Measurements from ENCODE around the gene LARP1. TPM values are rescaled to one million over a fixed set of nuclear protein-coding genes. Genes with fewer than 3 reads are reported as not detected.
A peak's percentile ranks its signal among the peaks of the same experiment; 100 is the strongest.

LARP1 gene
- total RNA-seq, 1 donor = 94.0 TPM

GRCh38 chr5:154786414-154786813 lies 31.2 kb downstream of the LARP1 start:
- DNase-seq (ENCODE audit: low read depth in 2 of 3, low spot score in 2 of 3) = no peak

- DNase-seq (ENCODE audit: low read depth in 2 of 3, low spot score in 2 of 3) = no peak
These were observed 33.0 kb downstream of the LARP1 start for GRCh38 chr5:154788212-154788611.

- no peak for DNase-seq (ENCODE audit: low read depth in 2 of 3, low spot score in 2 of 3)
These were observed 36.4 kb downstream of the LARP1 start for GRCh38 chr5:154791535-154791934.

GRCh38 chr5:154793599-154794524 lies 38.7 kb downstream of the LARP1 start:
- no peak for DNase-seq (ENCODE audit: low read depth in 2 of 3, low spot score in 2 of 3)

GRCh38 chr5:154794525-154795234 lies 39.5 kb downstream of the LARP1 start:
- DNase-seq (ENCODE audit: low read depth in 2 of 3, low spot score in 2 of 3) = no peak

DNA sequence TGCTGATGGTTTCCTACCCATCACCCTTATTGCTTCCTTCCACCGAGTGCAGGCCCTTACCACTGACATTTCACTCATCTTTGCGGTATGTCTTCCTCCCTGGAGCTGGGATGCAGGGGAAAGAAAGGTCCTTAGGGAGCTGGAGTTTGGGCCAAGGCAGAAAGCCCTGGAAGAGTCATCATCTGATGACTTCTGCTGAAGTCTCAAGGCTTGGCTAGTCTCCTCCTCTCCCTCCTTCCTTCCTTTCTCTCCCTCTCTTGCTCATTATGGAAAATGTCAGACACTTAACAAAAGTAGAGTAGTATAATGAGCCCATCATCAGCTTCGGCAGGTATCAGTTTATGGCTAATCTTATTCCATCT lies 40.0 kb downstream of the LARP1 start:
- no peak for DNase-seq (ENCODE audit: low read depth in 2 of 3, low spot score in 2 of 3)

DNA sequence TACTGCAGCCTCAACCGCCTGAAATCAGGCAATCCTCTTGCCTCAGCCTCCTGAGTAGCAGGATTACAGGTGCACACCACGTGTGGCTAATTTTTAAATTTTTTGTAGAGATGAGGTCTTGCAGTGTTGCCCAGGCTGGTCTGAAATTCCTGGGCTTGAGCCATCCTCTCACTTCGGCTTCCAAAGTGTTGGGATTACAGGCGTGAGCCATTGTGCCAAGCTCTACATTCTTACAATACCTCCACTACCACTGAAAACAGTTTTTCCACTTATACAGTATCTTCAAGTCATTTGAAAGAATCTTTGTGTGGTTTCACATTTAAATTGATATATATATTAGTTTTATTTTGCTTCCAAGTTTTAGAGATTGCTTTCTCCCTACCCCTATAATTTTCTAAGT lies 42.6 kb downstream of the LARP1 start:
- DNase-seq (ENCODE audit: low read depth in 2 of 3, low spot score in 2 of 3) = no peak

DNA sequence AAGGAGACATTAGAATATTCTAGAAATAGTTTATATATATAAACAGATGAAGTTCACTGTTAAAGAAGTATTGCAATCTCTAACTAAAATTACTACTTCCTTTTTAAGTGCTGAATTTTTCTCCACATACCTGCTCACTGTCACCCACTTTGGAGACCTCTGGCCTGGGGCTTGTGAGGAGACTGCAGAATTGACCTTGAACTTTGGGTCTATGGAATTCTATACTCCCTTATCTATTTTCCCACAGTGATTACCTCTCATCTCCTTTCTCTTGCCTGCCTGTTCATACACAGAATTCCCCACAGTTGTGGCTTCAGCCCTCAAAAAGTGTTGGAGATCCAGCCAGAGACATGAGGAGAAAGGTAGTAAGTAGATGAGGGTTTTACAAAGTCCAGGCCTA lies 45.4 kb downstream of the LARP1 start:
- no peak for DNase-seq (ENCODE audit: low read depth in 2 of 3, low spot score in 2 of 3)

GRCh38 chr5:154801083-154801482 lies 45.9 kb downstream of the LARP1 start:
- DNase-seq (ENCODE audit: low read depth in 2 of 3, low spot score in 2 of 3) = no peak

DNA sequence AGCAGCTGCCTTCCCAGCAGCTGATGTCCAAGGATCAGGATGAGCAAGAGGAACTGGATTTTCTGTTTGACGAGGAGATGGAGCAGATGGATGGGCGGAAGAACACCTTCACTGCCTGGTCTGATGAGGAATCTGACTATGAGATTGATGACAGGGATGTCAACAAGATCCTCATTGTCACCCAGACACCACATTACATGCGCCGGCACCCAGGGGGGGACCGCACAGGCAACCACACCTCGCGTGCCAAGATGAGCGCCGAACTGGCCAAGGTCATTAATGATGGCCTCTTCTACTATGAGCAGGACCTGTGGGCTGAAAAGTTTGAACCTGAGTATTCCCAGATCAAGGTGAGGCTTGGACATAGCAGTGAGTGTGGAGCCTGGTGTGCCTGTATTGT lies 46.9 kb downstream of the LARP1 start:
- no peak for DNase-seq (ENCODE audit: low read depth in 2 of 3, low spot score in 2 of 3)

DNA sequence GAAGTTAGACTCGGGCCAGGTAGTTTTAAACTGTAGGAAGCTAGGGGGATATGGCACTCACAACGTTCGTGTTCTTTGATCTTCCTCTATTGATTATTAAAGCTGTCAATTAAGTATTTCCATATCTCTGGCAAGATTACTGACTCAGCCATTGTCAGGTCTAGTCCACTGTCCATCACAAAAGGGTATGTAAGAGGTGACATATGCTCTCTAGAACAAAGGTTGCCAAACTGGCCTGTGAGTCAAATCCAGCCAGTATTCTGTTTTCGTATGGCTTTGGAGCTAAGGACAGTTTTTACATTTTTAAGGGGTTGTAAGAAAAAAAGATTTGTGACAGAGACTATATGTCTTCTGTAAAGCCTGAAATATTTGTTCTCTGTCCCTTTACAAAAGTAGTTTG lies 51.0 kb downstream of the LARP1 start:
- no peak for DNase-seq (ENCODE audit: low read depth in 2 of 3, low spot score in 2 of 3)

DNA sequence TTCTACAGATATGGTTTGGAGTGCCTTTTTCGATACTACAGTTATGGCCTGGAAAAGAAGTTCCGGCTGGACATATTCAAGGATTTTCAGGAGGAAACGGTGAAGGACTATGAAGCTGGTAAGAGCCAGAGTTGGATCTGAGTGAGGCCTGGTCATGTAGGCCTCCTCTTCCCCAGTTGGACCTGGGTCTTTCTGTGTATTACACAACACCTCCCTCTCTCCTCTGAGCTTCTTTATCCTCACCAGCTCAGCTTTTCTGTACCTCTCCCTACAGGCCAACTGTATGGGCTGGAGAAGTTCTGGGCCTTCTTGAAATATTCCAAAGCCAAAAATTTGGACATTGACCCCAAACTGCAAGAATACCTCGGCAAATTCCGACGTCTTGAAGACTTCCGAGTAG lies 56.1 kb downstream of the LARP1 start:
- DNase-seq (ENCODE audit: low read depth in 2 of 3, low spot score in 2 of 3) = no peak

GRCh38 chr5:154811653-154812465 lies 56.7 kb downstream of the LARP1 start:
- DNase-seq (ENCODE audit: low read depth in 2 of 3, low spot score in 2 of 3) = peak; percentile 37 to 83 (median 64)

DNA sequence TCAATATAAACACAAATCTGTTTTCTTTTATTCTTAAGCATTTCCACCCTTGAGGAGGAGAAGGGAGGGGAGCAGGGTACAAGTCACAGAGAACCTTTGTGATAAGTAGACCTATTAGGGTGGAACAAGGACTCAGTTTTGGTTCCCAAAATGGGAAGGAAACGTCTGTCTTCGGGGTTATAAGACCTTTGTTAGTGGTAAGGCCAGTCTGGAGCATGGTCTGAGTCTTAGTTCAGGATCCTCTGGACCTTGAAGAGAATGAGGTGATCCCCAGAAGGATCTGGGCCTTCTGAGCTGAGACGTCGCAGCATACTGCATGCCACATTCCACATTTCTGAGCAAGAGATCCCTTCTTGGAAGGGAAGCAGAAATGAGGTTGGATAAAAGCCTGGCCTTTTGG lies 58.0 kb downstream of the LARP1 start:
- DNase-seq (ENCODE audit: low read depth in 2 of 3, low spot score in 2 of 3) = no peak

GRCh38 chr5:154813736-154814135 lies 58.6 kb downstream of the LARP1 start:
- DNase-seq (ENCODE audit: low read depth in 2 of 3, low spot score in 2 of 3) = peak in 2 of 3 donors; percentile 44 to 66

DNA sequence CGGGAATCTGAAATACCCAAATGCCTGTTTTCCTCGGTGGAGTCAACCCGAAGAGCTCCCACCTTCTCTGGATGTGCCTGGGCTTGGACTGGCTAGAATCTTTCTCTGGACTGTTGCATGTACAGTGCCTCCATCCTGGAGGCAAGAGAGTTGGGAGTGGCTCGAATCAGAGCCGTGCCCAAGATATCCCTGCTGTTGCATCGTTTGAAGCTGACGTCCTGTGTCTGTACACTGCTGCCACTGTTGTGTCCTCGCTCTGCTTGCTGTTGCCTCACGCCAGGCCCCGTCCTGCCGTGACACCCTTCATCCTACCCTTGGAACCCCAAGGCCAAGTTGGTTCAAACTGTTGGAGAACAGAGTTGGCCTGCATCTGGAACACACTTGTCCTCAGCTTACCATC lies 59.8 kb downstream of the LARP1 start:
- no peak for DNase-seq (ENCODE audit: low read depth in 2 of 3, low spot score in 2 of 3)

GRCh38 chr5:154815684-154816247 lies 60.6 kb downstream of the LARP1 start:
- no peak for DNase-seq (ENCODE audit: low read depth in 2 of 3, low spot score in 2 of 3)

DNA sequence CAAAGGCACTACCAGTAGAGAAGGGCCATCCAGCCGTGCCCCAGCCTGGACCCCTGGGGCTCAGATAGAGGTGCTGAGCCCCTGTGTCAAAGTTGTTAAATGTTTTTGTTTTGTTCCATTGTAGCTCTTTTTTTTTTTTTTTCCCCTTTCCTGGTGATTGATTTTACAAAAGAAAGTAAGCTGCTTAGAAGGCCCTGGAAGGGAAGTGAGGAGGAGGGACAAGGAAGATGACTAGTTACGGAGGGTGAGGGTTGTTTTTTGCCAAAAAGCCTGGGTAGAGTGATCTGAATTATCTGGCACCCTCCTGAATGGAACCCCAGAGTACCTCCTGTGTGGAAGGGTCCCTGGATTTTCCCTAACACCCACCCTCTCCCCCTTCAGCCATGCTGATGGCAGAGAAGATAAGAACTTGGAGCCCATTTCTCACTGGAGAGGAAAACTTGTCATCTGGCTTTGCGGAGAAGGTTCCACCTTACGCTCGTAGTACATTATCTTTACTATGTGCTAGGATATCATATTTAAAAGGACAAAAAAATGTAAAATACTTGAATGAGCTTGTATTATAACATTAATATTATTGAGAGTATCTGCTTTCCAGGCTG lies 61.8 kb downstream of the LARP1 start:
- DNase-seq (ENCODE audit: low read depth in 2 of 3, low spot score in 2 of 3) = no peak

DNA sequence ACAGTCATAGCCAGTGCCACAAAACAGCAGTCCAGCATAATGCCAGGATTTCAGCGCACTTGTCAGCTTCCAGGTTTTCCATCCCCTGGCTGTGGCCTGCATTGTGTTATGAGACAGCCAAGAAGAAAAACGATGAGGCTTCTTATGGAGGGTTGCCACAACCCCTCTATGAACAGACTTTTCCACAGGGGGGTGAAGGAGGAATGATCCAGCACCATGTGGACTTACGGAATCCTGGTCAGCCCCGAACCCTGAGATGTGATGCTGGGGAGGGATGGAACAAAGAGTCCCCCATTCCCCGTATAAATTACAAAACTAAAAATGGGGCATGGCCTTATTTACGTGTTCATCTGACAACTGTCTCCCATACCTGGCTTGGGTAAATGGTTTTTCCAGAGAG lies 62.6 kb downstream of the LARP1 start:
- no peak for DNase-seq (ENCODE audit: low read depth in 2 of 3, low spot score in 2 of 3)

DNA sequence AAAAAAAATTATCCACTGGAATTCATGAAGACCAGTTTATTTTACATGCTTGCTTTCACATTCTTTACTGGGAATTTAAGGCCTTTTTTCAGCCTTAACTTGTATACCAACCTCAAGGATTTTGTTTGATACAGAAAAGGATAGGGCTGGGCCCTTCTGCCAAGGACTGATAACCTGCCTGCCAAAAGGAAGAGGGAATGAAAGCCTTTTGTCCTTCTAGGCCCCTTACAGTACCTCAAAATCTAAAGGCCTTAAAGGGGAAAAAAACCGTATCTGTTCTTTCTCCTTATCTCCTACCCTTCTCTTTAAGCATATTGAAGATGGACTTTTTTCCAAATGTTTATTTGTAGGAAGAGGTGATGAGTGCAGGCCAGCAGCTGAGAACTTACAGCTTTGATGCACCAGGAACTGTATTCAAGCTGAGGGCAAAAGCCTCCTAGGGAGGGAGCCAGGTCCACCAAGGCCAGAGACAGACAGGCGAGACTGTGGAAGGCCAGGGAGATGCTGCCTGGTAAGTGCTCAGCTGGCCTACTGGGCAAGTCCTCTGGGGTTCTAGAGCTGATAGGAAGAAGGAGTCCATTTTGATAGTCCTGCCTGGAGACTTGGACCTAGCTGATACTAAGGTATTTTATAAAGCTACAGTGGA lies 63.4 kb downstream of the LARP1 start:
- DNase-seq (ENCODE audit: low read depth in 2 of 3, low spot score in 2 of 3) = no peak
